Germinal center (tissue), 1 donor: Measurements from ENCODE around the gene TEPSIN.

Experiments
- DNase-seq: peaks from one replicate; pipeline ENCODE4 v3.0.0; 2012; ENCODE audit warnings: mixed read lengths, low spot score

TEPSIN gene

DNA sequence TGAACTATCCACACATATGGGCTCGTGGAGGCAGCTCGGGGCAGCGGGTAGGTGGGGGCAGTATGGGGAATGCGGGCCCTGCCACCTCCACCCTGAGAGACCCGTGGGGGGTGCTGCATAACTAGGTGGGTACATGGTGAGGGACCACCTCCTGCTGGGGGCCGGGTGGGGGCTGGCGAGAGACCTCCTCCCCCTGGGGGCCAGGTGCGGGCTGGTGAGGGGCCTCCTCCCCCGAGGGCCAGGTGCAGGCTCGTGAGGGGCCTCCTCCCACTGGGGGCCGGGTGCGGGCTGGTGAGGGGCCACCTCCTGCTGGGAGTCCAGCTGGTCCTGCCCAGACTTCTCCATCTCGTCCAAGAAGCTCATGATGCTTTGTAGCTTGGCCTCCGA is 41.5 kb downstream of the TEPSIN start:
- DNase-seq, result no peak

DNA sequence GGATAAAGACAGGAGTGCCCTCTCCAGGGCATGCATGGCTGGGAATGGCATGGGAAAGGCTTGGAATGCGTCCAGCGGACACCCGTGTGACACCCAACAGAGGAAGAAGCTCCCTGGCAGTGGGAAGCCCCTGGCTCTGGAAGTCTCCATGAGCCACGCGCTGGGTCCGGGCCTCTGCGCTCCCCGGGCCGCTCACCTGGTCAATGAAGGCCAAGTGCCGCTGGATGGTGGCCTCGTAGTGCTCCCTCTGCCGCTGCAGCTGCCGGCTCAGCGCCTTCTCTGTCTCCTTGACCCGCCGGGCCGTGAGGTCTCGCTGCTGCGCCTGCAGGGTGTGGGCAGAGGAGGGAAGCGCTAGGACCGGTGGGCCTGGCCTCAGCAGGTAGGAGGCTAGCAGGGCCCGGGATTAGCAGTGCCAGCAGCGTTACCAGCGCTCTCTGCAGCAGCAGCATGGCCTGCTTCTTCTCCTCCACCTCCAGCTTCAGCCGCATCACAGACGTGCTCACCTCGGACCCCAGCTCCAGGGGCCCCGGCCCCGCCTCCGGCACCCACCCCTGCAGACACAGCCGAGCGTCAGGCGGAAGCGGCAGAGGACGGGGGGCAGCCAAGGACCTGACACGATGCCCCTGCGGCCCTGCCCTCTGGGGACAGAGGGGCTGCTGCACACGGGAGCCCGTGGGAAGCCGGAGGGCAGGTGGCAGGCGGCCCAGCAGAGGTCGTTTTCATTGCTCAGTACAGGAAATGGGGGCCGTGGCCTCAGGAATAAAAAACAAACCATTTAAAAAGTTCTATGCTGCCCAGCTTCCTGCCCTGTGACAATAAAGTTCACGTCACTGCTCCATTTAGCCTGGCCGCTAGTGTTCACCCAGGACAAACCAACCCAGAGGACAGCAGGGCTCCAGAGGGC is 42.1 kb downstream of the TEPSIN start:
- DNase-seq, result no peak

DNA sequence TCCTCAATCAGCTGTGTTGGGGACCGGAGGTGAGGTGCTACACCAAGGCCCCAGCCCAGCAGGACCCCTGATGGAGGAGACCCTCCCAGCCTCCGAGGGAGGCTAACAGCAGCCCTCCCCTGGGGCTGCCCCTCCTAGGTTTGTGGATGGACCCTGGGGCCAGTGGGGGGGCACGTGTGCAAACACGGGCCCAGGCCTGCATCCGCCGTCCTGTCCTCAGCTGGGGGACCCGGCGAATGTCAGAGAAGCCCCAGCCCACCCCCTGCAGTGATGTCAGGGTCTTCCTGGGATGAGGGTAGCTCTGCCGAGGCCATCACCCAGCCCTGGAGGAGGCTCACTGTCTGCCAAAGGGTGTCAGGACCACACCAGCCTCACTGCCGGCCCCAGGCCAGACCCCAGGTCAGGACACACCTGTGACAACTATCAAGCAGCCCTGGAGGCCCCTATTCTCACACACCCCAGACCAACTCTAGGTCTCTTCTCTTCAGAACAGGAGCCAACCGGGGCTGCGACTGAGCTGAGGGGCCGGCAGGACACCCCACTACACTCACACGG is 42.8 kb downstream of the TEPSIN start:
- no peak for DNase-seq

DNA sequence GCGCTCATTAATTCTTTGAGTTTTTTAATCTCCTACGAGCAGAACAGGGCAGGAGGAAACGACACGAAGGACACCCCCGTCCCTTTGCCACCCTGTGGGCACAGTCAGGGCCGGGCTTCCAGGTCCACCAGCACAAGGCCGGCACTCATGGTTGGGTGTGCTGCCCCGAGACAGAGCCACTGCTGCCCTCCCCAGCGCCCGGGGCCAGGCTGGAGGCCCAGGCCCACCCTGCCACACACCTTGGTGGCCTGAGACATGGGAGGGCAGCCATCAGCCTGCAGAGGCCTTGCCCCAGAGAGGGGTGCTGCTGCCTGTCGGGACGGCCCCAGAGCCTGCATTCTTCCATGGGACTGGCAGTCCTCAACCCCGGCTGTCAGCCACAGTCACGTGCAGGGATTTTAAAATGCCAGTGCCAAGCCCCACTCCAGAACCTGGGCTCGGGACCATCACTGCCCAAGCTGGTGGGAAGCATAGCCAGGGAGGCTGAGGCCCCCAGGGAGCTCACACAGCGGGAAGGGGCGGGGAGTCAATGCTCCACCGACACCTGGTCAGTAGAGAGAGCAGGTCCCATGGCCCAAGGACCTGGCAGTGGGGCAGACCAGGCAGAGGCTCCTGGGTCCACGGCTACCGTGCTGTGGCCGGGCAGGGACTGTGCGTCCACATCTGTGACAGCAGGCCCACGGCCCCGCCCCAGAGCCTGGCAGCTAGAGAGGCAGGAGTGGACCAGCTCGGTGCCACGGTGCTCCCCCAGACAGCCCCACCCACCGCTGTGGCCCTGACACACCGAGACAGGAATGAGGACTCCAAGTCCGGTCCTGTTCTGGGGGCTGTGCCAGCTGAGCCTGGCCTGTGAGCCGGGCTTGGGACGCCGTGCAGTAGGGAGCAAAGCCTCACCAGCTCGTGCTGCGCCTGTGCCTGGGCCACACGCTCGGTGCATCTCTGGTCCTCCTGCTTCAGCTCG is 43.6 kb downstream of the TEPSIN start:
- no peak for DNase-seq

DNA sequence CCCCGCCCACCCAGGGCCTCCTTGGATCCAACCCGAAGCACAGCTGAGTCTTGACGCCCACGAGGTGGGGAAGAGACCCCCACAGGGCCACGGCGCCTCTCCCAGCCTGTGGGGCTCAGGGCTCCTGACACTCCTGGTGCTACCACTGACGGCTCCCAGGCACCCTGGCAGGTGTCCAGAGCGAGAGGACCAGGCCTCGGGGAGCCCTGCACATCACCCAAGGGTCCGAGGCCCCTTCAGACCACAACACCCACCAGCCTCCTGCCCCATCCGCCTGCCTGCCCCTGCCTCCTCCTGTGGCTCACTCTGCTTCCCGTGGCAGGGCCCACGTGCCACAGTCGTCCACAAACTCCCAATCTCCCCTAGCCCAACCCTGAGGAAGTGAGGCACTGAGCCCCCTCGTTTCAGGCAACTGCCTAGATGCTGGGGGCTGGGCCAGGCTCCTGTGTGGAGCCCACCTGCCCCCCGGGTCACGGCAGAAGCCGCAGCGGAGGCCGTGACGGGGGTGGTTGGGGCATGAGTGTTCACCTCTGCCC is 44.6 kb downstream of the TEPSIN start:
- DNase-seq, result no peak

DNA sequence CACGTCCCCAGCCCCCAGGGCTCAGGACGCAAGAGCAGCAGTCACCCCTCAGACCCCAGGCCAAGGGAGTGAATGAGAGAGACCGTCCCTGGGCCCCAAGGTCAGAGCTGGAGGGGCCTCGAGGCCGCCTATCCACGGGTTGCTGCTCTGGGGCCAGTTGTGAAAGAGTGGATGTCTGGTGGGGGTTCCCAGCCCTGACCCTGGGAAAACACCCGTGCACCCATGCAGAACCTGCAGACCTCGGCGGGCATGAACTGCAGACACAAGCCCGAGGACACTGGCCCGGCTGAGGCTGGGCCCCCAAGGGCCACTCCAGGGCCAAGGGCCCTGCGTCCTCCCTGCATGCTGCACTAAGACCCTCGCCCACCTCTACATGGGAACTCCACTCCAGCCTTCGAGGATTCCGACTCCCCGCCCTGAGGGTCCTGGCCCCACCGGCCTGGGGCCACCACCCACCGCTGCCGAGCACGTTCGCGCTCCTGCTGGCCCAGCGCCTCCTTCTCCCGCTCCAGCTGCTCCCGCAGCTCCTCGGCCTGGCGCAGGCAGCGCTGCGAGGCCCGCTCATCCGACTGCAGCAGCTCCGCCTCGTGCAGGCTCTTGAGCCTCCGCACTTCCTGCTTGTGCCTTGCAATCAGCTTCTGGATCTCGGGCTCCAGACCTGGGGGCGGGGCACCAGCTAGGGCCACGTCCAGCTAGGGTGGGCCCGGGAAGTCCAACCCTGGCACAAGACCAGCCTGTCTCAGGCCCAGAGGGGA is 45.2 kb downstream of the TEPSIN start:
- no peak for DNase-seq

DNA sequence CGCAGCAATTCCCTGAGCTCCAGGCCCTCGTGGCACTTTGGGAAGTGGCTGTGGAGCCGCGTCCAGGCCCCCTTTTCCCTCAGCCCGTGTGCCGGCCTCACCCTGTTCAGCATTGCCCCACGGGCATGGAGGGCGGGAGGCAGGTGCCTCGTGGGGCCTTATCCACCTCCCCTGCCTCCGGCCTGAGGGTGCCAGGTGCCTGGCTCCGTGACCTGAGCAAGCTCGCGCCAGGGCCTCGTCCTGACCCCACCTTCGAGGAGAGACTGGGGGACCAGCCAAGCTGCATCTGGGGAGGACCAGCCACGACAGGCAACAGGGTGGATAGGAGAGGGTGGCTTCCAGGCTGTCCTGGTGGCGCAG is 45.8 kb downstream of the TEPSIN start:
- no peak for DNase-seq

DNA sequence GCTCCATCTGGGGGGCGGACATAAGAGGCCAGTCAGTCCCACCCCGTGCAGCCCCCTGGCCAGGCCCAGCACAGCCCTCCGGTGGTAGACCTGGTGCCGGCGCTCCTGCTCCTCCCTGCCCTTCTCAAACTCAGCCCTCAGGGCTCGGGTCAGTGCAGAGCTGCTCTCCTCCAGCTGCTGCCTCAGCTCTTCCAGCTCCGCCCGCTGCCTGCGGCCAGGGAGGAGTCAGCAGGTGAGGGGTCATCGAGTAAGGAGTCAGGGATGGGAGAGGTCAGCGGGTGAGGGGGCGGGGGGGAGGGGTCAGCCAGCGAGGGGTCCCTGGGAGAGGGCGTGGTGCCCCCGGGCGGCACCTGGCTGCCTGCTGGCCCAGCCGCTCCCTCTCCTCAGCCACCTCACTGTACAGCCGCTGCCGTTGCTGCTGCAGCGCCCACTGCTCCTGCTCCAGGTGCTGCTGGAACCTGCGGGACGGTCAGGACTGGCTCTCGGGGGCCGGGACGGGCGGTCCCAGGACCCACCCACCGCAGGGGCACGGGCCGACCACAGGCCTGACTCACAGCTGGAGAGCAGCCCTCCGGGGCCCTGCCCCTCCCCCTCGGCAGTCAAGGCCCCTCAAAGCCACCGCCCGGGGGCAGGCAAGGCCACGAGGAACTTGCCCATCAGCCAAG is 46.3 kb downstream of the TEPSIN start:
- DNase-seq, result no peak

DNA sequence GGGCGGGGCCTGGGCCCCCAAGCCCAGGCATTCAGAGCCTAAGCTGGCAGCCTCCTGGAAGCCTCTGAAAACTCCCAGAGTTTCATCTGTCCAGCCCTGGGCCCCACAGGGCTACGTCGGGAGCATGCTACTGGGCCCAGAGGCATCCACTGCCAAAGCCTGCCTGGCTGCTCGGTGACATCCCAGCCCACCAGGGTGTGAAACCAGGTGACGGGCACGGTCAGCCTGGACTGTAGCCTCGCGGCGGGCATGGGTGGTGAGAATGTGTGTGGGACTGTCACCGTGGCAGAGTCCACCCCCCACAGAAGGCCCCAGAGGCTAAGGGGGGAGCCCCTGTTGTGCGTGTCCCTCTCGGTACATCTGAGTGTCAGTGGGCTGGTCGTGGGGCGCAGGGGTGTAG is 47.2 kb downstream of the TEPSIN start:
- no peak for DNase-seq

DNA sequence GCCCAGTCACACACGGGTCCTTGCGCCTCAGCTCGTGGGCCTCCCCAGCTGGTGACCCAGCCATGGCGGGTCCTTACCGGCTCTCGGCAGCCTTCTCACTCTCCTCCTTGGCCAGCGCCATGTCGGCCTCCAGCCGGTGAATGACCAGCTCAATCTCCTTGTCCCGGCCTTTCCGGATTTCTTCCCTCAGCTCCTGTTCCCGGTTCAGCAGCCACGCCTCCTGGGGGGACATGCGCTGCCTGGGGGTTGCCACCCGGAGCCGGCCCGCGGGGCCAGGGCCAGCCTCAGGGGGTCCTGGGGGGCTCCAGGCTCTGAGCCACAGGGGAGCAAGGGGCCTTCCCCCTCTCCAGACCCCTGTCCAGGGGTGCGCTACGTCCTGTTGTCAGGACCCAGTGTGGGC is 47.7 kb downstream of the TEPSIN start:
- DNase-seq, result no peak

DNA sequence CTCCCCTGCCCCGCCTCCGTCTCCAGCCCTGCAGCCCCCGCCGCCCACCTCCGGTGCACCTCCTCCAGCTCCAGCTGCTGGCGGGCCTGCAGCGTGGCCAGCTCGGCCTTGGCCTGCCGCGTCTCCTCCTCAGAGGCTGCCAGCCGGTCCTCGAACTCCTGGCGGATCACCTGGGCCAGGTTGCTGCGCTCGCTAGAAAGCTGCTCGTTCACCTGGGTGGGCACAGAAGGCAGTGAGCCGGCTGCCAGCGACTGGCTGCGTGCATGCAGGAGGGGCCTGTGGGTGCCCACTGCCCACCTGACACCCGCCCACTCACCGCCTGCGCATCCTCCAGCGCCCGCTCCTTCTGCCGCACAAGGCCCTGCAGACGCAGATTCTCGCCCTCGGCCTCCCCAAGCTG is 48.3 kb downstream of the TEPSIN start:
- DNase-seq, result no peak

DNA sequence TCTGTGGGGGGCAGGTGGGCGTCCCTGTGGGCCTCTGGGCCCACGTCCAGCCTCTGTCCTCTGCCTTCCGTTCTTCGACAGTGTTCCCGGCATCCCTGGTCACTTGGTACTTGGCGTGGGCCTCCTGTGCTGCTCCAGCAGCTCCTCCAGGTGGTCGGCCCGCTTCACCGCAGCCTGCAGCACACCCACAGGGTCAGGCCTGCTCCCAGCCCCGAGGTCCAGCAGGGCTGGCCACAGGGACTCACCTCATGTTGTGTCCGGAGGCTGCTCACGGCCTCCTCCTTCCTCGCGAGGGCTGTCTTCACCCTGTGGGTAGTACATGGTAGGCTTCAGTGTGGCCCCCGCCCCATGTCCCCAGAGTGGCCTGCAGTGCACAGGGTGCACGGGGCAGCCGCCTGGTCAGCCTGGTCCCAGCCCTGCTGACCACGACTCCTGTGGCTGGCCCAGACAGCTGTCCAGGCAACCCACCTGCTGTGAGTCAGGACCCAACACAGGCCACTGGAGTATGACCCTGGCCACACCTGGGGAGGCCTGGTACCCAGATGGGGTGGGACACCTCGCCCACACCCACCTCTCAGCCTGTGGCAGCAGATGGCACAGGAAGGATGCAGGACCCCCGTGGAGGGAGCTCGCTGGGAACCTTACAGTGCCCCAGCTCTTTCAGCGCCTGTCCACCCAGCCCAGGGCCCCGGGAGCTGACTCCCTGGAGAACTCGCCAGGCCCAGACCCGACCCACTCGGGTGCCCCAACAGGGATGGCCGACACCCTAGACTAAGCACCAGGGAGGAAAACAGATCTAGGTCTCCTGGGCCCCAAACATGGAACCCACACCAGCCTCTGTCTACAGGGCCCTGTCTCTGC is 49.0 kb downstream of the TEPSIN start:
- DNase-seq, result no peak

DNA sequence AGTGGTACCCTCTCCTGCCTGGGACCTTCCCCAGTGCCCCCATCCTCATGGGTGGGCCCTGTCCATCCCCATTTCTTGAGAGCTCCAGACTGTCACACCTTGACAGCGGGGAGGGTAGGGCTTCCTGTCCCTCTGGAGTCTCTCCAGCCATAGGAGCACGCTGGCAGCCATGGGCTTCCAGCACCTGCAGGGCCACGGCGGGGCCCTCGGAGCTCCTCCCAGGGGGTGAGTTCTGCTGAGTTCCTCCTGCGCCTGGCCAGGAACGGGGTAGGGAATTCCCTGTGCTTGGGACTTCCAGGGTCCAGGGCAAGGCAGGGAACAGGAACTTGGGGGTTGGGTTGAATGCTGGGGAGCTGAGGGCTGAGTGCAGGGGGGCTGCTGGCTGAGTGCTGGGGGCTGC is 49.8 kb downstream of the TEPSIN start:
- DNase-seq, result no peak

DNA sequence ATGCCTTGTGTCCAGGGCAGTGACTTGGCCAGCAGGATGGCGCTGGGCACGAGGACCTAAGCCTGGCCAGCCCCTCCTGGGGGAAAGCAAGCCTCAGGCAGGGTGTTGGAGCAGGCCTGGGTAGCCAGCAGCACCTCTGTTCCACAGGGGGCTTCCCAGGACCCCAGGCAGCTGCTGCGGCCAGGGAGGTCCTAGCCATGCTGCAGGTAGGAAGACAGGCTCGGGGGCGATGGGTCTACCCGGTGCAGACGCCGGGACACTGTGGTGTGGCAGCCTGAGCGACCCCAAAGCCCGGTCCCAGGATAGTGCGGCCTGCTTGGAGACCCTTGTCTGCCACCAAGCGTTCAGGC is 50.4 kb downstream of the TEPSIN start:
- DNase-seq, result no peak

DNA sequence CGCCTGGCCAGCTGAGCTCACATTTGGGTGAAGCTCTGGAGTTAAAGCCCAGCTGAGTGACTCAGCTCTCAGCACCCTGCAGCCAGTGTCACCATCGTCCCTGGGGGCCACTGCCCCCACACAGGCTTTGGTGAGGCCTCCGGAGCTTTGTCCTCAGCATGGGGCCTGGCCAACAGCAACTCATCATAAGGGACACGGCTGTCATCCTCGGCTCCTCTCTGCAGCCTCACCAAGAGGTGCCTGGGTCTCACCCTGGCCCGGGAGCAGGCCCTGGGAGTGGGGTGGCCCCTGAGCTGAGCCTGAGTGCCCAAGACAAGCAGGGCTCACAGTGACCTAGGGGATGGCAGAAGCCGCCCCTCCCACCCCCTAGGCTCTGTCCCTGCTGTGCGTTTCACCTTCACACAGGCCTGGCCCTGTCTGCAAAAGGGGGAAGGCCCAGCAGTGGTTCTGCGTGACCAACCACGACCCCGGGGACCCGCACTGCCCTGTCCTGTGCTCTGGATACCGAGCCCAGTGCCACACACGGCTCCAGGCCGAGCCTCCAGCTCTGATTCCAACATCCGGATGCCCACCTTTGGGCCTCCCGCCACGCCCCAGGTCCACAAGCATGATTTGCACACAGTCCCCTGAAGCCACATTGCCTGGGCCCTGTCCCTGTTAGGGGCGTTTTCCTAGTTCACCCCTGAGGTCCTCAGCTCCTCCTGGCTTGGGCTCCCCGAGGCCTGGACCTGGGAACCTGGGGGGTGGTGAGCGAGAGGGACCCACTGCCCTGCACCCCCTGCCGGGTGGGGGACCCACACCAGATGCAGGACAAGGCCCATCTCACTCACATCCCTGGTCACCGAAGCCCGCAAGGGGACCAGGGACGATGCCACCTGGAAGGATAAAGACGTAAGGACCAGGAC is 51.0 kb downstream of the TEPSIN start:
- no peak for DNase-seq

DNA sequence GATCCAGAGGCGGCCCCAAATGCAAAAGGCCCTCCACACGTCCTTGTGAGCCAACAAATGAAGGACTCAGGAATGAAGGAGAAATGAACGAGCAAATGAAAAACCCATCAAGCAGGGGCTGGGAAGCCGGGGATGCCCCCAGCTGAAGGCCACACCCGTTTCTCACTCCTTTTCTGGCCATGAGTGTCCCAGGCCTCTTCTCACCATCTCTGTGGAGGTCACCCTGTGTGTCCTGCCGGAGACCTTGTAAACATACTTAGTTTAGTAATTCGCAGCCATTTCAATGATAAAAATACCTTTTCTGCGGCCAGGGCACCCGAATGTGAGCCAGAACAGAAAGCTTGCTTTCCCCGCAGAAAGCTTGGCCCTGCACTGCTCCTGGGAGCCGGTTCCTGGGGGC is 51.7 kb downstream of the TEPSIN start:
- DNase-seq, result no peak

DNA sequence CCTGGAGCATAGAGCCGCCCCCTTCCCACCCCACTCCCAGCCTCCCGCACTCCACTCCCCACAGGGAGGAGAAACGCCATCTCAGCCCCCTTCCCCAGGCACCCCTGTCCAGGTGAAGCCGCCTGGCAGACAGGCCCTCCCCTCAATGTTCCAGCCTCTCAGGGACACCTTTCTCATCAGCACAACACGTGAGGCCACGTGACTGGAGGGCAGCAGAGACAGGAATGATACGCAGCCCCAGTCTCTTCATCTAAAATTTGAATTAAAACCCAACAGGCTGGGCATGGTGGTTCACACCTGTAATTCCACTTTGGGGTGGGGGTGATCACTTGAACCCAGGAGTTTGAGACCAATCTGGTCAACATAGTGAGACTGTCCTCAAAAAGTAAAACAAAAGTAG is 52.7 kb downstream of the TEPSIN start:
- no peak for DNase-seq

DNA sequence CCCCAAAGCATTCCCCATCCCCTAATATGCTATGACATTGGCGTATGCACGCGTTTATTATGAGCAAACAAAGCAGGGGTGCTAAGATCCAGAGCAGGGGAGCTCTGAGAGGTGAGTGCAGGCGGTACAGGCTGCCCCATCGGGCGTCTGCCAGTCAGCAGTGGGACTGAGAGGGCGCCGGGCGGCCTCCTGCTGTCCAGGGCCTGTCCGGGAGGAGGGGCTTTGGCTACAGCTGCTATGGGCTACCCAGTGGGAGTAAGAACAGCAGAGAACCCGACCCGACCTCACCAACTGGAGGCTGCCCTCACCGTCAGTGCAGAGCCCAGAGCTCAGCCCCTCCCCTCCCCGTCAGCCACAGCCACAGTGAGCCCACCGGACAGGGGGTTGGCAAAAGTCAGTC is 54.3 kb downstream of the TEPSIN start:
- no peak for DNase-seq

DNA sequence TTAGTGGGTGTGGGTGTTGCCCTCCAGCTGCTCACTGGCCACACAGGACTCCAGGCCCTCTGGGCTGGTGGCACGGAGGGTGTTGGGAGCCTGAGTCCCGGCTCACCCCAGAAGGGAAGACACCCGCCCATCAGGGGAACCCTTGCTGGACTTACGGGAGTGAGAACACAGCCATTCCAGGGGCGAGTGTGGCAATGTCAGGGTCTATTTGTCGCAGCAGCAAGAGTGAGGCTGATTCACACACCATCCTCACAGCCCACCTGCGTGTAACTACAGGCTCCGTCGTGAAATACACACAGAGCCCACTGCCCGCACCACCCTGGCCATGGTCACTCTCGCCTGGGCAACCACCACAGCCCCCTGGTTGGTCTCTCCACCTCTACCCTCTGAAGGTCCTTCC is 55.0 kb downstream of the TEPSIN start:
- DNase-seq, result no peak
